HG03457 (cell line): Measurements from ENCODE around the gene NPY5R.

ENCODE experiments used
- ATAC-seq: cut with Tn5 transposase; IDR thresholded peaks from one replicate; pipeline ENCODE4 v1.9.1; 2021; ENCODE audit warnings: moderate number of reproducible peaks; ENCODE audit not compliant: unreplicated experiment

The NPY5R gene

DNA sequence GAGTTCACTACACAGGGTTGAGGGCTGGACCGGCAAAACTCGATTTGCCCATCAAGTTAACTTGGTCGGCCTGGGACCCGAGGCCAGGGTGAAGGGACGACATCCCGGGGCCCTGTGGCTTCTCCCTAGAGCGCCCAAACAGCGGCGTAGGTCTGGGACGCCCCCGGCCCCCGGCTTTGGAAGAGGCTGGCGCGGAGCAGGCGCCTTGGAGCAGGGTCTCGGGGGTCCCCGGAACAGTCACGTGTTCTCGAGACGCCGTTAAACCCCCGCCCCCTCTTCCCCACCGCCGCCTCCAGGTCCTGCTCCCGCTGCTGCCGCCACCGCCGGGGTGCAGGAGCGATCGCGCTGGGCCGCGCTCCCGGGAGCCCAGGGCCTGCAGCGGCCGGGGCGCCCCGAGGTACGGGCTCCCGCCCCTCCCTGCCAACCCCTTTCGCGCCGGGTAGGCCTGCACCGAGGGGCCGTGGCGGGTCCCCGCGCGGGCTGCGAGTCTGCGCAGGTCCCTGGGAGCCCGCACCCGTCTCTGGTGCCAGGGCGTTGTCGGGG is at the start of gene NPY5R:
NPY5R (plus strand) TSS at position 289 of the 543 bp plus-strand sequence. CDS start 6,382 bp downstream, outside the sequence.
- no peak for ATAC-seq

DNA sequence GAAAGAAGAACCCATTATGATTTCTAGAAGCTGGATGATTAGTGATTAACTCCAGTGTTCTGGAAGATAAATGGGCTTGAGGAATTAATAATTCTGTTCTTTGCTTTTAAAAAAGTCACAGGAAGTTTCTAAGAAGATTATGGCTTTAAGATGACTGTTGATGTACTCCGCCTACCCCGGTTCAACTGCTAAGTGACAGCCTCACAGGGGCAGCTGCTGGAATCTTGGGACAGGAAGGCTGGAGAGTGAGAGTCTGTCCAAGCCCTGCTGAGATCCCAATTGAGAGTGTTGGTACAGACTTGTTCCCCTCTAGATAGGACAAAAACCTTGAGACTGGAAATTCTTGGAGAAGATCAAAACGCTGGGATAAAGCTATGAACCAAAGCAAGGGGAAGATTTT is 48.6 kb upstream of the NPY5R start:
- ATAC-seq = no peak

DNA sequence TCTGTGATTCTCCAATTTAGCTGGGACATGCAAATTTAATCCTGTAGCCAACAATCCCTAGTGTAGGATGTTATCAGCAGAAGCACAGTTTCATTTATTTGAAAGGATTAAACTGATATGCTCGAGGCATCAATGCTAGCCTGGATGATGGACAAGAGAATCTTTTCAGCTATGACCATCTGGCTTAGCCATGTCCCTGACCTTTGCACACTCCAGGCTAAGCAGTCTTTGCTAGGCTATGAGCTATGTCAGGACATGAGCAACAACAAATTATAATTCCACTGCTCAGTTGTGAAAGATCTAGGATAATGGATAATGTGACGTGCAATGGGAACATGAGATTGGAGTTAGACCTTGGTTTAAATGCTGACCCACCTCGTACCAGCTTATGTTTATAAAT is 43.2 kb upstream of the NPY5R start:
- ATAC-seq = no peak

DNA sequence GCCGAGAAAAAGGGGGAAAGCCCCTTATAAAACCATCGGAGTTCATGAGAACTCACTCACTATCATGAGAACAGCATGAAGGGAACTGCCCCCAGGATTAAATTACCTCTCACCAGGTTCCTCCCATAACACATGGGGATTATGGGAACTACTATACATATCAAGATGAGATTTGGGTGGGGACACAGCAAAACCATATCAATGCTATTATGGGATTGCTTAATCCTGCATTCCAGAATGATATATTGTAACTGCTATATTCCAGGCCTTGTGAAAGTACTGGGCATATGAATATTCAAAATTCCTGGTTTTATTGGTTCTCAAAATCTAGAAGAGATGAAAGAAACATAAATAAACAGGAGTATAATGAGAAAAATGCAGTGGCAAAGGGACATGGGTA is 40.6 kb upstream of the NPY5R start:
- ATAC-seq = no peak

DNA sequence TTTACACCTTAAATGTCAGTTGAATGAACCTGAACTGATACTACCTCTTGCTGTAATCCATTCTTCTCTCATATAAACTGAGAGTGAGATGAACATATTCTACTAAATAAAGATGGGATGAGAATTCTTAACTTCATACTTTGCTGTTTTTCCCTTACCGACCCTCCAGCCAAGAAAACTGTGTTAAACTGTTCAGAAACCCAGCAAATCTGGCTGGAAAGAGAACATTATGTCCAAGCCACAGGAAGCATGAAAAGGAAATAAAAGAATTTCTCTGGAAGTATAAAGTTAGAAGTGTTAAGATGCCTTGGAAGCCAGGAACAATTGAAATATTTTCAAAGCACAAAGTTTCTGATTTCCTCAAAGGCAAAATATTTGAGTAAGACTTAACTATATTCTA is 34.2 kb upstream of the NPY5R start:
- no peak for ATAC-seq

DNA sequence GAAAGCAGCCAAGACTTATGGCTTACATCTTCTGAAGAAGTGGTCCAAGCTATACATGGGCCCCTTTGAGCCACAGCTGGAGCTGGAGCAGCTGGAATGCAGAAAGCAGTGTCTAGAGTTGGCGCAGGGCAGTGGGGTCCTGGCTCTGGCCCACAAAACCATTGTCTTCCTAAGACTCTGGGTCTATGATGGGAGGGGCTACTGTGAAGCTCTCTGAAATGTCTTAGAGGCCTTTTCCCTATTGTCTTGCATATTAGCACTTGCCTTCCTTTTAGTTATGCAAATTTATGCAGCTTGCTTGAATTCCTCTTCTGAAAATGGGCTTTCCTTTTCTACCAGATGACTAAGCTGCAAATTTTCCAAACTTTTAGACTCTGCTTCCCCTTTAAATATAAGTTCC is 26.6 kb upstream of the NPY5R start:
- ATAC-seq = no peak

DNA sequence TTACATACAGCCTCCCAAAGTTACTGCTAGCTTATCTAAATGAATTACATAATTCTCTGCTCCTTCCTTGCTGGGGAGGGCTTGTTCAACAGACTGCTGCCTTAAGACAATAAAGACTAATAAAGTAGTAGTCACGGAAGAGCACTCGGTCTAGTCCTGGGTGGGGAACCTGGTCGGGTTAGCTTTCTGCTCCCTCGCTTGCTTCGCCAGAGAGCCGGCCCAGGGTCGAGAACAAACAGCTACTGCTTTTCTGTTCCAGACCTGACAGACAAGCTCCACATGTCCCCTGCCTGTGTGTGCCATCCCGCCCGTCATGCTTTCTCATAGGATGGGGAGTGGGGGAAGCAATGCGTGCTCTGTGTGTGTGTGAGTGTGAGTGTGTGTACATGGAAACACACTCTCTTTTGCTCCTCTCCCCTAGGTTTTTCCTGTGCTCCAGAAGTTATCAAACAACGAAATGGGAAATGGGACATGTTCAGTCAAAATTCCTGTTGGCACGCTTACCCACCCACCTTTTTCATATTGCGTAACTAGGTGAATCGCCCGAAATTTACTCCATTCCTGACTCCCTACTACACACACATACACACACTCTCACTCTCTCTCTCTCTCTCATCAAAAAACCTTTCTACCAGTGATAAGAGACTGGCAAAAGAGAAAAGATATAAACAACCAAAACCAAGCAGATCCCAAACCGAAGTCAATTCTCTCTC is 12.6 kb upstream of the NPY5R start:
- ATAC-seq = no peak

DNA sequence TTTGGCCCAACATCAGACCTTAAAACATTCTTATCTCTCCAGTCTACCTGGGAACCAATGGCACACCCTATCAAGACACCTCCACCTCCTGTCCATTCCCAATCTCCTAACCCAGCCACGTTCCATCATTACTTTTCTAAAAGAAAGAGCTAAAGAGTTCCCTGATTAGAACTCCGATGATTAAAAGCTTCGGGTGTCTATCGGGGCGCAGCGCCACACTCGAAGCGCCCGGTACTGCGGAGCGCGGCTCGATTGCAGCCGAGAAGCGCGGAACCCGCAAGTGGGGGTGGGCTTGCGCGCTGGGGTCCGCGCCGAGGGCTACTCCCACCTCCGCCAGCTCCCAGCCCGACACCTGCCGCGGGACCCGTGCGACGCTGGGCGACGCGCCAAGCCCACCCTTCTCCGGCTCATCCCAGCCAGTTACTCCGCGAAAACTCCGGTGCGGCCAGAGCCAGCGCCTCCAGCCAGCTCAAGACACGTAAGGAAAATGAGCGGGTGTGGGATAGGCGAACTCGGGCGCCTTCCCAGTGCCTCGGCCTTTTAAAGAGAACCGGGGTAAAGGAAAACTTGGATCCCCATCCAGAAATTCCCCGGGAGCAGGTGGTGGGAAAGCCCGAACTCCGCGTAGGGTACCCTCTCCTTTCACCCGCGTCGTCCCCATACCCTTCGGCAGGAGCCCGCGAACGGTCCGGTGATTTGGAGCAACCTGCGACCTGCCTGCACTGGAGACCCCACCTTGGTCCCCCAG is 11.9 kb upstream of the NPY5R start:
- no peak for ATAC-seq

DNA sequence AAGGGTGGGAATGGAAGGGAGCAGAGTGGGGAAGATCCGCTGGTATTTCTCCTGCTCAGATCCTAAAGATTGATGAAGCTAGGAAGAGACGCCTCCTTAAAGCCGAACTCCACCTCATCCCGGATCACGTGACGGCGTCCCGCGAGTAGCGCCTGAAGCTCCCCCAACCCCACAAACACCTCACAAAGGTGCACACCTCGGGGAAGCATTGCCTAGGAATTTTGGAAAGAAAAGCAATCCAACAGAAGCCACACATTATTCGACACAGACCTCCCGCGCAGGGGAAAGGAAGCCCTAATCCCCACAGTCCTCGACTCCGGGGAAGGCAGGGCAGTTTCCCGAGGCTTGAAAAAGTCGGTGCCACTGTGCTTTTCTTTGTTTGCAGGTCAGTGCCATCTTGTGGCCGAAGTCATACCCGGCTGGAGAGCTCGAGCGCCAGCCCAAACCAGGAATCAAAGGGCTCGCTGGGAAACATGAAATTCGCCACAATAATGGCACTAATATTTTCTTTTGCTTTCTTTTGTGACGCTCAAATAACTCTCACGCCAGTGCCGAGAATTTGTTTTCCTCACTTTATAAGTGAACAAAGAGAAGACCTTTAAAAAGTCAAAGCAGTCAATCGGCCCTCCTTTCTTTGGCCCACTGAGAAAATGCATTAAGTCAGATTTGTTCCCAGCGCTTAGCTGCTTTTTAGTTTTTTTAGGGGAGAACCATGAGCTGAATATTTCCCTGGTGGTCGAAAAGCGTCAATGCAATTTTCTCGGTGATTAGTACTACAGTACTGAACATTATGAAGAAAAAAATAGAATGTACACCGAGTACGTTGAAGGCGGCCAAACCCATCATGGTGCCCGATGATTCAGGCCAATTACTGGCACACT is 10.9 kb upstream of the NPY5R start, which contains the start of gene NPY1R:
NPY1R (minus strand) TSS at position 71 of the 881 bp plus-strand sequence. CDS start 6,042 bp downstream, outside the sequence.
- no peak for ATAC-seq

DNA sequence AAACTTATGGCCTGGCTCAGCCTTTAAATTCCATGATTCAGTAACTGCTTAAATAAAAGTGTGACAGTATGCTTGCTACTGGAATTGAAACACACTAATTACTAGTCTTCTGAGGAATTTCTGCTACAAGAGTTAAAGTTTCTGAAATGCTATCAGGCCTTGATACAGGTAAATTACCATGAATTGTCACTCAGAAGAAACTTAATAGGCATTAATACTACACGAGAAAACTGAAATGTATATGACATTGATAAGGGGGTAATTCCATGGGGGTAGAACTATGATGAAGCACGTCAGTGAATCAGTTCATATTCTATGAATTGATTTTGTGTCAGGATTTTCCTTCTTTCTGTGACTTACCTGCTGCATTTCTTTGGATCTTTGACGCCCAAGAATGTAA is 8.3 kb upstream of the NPY5R start:
- ATAC-seq = no peak

DNA sequence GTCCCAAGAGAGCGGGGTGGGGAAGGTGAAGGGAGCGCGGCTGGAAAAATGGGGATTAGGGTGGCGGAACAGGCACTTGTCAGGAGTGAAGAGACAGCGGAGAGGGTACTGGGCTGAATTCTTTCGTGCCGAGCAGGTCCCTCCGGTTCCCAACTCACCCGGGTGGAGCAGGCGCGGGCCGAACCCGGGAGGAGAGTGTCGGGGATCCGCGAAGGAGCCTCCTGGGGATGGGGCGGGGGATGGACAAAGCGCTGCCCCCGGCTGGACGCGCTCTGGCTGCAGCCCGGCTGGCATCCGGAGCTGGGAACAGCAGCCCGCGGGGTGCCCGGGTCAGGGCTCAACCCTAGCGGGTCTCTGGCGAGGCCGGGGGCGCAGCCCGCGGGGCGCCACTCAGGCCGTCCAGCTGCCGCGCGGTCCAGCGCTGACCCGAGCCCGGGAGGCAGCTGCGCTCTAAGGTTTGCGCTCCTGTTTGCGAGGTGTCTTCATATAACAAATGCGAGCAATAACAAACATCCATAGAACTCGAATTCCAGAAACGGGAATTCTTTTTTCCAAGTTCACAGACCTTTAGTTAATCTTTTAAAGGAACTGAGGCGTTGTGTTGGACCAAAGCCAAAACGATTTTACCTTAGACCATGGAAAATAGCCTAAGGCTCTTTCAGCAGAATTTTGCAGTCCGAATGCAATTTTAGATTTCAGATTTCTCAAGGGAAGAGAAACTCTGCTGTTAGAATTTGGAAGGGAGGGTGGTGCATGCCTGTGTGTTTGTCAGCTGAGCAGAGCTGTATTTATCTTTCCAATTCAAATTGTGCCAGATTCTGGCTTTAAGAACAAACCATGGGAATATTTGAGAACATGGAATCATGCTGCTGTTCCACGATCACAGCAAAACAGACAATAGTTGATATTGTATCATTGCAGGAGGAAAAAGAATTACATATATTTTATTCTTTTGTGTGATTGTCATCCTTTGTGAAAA is 744 bp downstream of the NPY5R start:
- ATAC-seq = no peak

DNA sequence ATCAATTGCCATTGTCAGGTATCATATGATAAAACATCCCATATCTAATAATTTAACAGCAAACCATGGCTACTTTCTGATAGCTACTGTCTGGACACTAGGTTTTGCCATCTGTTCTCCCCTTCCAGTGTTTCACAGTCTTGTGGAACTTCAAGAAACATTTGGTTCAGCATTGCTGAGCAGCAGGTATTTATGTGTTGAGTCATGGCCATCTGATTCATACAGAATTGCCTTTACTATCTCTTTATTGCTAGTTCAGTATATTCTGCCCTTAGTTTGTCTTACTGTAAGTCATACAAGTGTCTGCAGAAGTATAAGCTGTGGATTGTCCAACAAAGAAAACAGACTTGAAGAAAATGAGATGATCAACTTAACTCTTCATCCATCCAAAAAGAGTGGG is 7.0 kb downstream of the NPY5R start:
- no peak for ATAC-seq

DNA sequence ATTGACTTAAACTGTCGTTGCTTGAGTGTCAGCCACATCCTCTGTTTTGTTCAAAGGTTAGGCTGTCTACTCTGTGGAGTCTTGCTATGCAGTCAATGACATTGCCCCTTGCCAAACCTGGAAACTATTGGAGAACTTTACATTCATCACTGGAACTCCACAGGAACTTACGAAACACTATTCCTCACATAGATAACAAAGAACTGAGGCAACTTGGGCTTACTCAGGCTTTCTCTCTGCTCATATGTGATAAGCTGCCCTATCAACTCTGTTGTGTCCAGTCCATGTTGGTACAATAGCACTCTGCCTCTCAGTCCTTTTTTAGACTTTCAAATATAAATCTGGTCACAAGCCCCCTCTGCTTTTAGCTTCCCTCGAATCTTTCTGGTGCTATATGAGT is 9.4 kb downstream of the NPY5R start:
- no peak for ATAC-seq

DNA sequence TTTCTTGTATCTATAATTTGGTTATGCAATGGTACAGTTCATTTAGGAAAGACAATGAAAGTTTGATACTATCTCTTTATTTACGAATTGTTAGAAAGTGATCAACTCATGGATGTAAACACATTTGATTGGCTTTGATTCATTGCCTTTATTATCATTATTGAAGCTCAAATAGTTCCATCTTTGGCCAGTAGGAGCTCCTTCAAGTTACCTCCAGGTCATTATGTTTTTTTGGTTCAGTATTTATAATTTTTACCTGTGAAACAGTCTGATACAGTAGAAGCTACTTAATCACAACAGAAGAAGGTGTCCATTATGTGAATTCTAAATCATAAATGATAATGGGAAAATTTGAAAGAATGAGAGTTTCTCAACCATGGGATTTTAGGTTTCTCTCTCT is 12.4 kb downstream of the NPY5R start:
- no peak for ATAC-seq

DNA sequence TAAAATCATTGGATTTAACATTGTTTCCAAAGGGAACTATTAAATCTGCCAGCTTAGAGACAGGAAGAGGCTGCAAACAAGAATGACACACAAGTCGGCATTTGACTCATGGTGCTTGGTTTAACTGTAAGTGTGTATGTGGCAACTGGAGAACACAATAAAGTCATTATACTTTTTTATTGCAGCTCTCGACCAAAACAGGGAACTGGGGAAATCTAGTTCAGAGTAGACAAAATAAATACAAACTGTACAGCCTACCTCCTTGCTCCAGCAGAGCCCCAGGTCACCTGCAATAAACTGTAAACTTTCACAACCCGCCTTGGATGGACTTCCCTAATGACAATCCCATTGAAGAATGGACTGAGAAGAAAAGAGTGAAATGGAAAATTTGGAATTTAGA is 24.0 kb downstream of the NPY5R start:
- ATAC-seq = no peak

DNA sequence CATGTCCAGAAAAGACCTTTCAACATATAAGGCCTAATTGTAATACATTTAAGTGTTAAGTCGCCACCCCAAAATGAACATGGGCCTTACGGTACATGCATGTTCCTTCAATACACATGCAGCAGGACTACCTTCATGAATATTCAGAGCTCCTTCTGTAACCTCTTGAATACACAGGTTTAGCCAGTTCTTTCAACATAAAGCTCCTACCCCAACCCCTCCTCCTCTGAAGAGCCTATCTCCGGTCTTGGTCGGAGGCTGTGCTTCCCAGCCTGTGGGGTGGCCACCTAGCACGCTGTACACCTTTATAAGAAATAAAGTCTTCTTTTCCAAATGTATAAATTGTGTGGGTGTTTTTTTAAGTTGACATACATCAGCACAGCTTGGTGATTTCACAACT is 28.3 kb downstream of the NPY5R start:
- no peak for ATAC-seq

DNA sequence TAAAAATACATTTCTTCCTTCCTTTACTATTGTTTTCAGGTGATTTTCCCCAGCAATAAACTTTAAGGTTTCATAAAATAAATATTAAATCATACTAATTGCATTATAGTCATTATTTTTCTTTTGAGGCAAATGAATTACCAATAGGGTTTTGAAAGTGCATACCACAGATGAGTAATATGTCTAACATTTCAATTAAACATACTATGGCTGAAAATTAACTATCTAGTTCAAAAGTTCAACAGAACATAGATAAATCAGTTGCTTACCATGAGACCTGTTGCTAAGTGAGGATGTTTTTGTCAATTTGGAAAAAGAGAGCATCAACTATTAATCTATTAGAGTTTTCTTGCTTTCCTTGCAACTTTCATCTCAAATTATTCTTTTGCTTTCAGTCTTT is 35.0 kb downstream of the NPY5R start:
- no peak for ATAC-seq

DNA sequence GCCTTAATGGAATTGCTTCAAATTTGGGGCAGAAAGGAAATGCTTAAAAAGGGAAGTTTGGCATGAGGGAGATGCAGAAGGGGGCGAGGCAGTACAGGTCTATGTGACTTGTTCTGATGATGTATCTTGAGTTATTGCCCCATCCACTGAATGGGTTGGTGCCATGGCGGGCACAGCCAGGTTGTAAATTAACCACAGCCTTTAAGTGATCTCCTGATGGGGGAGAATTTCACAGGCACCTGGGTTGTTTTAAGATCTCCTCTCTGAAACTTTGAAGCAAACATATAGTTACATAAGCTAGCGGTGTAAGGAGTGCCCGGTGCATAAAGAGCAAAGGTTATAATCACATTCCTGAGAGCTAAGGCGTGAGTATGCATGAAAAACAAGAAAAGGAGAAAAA is 37.0 kb downstream of the NPY5R start:
- no peak for ATAC-seq

DNA sequence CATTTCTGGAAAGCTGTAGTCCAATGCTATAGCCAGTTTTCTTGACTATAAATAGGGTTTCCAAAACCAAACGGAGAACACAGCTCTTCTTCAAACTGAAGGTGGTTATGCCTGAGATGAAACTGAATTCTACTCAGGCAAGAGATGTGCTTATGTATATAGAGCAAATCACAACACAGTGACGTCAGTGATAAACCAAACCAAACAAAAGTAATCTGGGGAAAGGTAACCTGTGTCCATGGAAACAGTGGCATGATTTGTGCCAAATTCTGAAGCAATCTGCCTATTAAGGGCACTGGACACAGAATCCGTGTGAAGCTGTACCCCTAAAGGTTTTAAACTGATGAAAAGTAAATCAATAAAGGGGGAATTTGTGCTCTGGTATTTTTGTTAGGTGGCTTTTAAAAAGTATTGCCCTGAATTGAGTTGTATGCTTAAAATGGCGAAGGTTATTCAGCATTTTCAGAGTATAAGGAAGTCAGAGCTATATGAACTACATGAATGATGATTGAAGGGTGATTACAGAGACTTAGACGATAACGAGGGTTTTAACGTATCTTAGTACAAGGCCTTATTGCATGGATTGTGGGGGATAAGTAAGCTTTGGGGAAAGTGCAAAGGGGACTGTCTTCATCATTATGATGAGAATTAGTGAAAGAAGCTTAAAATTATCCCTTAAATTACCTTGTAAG is 38.6 kb downstream of the NPY5R start:
- ATAC-seq = no peak
